ENCODE measurements around the gene FNDC11.
"Not testable (repeated sequence)": the region's sequence is repeated elsewhere in the genome, so short reads cannot be mapped to it uniquely, and the experiment has no call there.

The FNDC11 gene

GRCh38 chr20:63553933-63554290 lies at the start of gene FNDC11:
Gene FNDC11, plus strand, starts transcription at chr20:63554159. Its CDS starts 1,505 bp downstream, at chr20:63555664.
- DNase-seq (ENCODE audit: low read depth in 3 of 3): peak in 1 of 3 experiments; percentile 40

DNA sequence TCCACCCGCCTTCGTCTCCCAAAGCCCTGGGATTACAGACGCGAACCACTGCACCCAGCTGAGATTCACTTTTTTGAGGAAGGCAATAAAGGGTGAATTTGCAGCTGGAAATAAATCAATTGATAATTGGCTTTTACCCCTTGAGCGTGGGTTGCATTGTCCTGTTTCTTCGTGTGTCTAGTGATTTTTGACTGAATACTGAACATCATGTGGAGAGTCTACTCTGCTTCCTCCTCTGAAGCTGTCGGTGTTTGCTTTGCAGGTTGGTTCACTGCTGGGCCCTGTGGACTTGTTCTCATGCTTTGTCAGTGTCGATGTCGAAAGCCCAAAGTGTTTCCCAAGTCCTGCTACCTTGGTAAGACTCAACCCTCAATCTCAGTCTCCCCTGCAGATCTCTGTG lies 49.3 kb upstream of the FNDC11 start:
- no peak for DNase-seq (ENCODE audit: low read depth in 3 of 3)

DNA sequence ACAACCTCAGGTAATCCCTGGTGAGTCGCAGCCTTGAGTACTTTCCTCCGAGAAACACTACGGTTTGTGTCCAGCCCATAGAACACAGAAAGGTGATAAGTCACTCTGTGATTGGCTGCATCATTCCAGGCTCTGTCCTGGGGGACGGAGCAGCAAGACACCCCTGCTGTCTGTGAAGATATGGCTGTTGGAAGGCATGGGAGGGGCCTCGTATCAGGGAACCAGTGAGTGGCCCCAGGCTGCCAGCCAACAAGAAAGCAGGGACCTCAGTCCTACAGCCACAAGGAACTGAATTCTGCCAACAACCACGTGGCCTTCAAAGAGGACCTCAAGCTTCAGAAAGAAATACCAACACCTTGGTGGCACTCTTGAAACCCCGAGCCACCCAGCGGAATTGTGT lies 48.7 kb upstream of the FNDC11 start:
- DNase-seq (ENCODE audit: low read depth in 3 of 3): no peak

DNA sequence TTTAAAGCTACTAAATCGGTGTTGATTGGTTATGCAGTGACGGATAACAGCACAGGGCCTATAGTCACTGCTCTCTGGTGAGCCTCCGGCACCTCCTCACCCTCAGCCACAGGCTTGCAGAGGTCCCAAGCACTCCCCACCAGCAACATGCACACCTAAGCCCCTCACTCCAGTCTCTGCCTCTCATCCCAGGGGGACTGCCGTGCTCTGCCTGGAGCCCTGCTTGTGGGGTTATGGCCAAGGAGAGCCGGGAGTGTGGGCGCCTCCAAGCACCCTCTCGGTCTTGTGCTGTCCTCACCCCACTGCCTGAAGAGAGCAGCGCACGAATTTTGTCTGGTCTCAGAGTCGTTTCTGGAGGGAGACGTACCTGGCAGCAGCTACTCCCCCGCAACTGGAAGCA lies 48.2 kb upstream of the FNDC11 start:
- no peak for DNase-seq (ENCODE audit: low read depth in 3 of 3)

- DNase-seq (ENCODE audit: low read depth in 3 of 3): no peak
Measured at GRCh38 chr20:63507083-63507743, 46.7 kb upstream of the FNDC11 start.

DNA sequence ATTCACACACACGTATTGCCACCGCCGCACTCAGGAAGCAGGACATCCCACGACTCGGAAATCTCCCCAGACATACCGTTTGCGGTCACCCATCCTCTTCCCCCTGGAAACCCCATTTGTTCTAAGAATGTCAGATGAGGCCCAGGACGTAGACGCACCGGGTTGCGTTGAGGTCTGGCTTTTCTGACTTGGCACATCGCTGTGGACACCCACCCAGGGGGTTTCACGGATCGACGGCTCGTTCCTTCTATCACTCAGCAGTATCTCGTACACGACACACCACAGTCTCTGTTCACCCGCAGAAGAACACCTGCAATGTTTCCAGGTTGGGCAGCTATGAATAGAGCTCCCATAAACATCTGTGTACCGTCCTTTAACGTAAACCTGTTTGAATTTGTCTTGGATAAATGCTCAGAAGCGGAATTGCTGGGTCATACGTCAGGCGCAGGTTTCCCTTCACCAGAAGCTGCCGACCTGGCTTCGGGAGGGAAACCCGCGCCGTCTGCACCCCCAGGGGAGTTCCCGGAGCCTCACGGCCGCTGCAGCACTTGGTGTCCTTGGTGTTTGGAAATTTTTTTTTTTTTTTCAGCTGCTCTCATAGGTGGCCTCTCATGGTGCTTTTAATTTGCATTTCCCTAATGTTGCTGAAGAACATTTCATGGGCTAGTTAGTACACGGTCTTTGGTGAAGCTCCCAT lies 45.7 kb upstream of the FNDC11 start:
- no peak for DNase-seq (ENCODE audit: low read depth in 3 of 3)

DNA sequence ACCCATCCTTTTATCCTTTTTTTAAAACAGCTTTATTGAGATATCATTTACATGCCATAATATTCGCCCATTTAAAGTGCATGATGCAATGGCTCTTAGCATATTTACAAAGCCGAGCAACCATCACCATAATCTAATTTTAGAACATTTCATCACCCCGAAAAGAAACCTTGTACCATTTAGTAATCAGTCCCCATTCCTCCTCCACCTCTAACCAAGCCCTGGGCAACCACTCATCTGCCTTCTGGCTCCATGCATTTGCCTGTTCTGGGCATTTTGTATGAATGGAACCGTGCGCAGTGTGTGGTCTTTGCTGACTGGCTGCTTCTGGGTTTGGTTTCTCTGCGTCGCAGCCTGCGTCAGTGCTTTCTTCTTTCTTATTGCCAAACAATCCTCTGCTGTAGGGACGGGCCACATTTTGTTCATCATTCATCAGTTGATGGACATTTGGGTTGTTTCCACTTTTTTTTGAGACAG lies 44.8 kb upstream of the FNDC11 start:
- DNase-seq (ENCODE audit: low read depth in 3 of 3): no peak

GRCh38 chr20:63513207-63513606 lies 40.8 kb upstream of the FNDC11 start:
- DNase-seq (ENCODE audit: low read depth in 3 of 3): no peak

GRCh38 chr20:63514520-63514919 lies 39.4 kb upstream of the FNDC11 start:
- not testable (repeated sequence) for DNase-seq (ENCODE audit: low read depth in 3 of 3)

DNA sequence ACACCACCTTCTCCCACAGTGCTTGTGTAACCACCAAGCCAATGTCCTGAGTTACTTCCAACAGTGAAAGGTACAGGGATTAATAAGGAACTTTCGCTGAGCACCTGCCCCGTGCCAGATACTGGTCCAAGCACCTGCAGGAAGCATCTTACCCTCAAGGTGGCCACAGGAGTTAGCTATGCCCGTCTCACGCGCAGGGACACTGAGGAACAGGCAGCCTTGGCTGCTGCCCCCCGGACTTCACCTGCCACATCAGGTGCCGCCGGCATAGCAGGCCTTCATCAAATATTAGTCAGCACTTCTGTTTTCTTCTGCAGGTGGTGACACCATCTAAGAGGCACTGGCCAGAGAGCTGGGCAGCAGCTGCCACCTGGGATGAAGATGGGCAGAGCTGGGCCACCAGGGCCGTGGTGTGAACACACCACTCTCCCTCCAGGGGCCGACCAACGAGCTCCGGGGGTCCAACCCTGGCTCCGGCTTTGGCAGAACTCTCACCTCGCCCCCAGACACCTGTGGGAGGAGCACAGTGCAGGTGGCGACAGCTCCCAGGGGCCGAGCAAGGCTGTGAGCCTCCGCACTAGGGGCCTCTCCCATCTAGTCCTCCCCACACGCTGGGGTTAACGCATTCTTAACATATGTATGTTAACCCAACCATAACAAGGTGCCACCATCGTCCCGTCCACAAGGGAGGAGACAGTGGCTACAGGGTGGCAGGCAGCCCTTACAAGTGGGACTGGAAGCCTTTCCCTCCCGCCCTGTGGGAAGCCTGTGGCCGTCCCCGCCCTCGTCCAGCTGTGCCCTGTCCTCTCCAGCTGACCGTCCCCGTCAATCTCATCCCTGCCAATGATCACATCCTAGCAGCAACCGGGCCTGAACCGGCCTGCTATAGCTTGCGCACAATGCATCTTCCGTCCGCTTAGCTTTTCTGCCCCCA lies 36.3 kb upstream of the FNDC11 start:
- DNase-seq (ENCODE audit: low read depth in 3 of 3): no peak

DNA sequence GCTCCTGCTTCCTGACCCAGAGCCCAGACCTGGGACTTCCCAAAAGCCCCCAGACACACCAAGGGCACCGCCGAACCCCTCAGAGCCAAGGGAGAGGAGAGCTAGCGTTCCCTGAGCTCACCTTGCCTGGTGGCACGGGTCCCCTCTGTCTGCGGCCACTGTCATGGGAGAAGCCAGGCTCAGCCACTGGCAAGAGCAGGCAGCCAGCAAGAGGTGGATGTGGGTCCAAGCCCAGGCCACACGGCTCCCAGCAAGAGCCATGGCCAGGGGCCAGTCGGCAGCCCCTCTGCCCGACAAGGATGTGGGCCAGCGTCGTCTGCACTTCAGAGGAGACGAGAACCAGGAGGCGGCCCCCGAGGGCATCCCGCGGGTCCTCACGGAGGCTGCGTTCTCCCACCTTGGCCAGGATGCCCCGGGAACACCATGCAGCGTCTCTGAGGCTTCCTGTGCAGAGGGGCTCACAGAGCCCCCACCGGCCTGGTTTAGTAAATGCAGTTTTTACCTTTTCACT lies 35.6 kb upstream of the FNDC11 start:
- no peak for DNase-seq (ENCODE audit: low read depth in 3 of 3)

DNA sequence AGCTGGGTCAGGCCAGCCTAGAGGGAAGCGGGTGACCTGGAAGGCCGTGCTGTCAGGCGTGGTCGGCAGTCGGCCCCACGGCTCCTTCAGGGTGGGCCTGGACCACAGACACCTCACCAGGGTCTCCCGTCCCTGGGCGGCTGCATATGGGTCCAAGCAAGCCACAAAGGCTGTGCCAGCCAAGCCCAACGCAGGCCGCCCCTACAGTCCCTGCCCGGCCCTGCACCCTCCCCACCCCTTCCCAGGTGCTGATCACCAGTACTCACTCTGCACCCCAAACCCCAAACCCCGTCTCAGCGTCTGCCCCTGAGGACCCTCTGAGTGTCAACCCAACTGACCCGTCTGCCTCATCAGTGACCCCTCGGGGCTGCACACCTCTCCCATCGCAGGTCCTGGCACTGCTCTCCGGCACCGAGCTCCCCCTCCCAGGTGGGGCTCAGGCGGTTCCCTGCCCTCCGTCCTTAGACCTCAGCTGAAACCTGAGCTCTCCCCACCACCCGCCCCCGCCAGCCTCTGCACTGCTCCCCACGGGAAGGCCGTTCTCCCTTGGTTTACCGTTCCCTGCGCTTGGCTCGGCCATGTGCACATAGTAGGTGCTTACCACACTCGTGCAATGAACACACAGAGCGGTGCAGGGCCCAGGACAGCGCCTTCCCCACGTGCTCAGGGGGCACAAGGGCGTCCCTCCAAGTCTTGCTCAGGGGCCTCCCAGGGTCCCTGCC lies 34.9 kb upstream of the FNDC11 start:
- DNase-seq (ENCODE audit: low read depth in 3 of 3): no peak

GRCh38 chr20:63519668-63520503 lies 34.1 kb upstream of the FNDC11 start:
- peak in 2 of 3 experiments; percentile 31 to 68 for DNase-seq (ENCODE audit: low read depth in 3 of 3)

- peak; percentile 66 to 76 (median 74) for DNase-seq (ENCODE audit: low read depth in 3 of 3)
Measured at GRCh38 chr20:63520504-63520933, 33.4 kb upstream of the FNDC11 start, which contains the start of gene PPDPF. Gene PPDPF, plus strand, starts transcription at chr20:63520765. Its CDS starts 544 bp downstream, at chr20:63521309.

DNA sequence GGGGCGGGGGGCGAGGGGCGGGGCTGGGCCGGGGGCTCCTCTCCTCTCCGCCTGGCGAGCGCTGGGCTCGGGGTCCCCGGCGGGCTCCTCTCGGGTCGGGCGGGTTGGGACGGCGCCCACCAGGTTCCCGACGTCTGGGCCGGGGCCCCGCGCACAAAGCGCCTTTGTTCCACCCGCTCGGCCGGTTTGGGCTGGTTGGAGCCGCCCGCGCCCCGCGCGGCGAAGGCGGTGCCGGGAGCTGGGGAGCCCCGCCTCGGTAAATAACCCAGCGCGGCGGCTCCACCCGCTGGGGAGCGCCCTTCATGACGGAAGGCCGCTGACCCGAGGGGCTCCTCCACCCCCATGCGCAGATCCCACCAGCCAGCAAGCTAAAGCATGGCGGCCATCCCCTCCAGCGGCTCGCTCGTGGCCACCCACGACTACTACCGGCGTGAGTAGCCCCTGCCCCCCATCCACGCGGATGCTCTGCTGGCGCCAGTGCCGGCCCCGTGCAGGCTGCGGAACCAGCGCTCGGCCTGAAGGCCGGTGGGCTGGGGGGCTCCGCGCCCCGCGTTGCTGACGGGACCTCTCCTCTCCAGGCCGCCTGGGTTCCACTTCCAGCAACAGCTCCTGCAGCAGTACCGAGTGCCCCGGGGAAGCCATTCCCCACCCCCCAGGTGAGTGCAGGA lies 32.9 kb upstream of the FNDC11 start:
- DNase-seq (ENCODE audit: low read depth in 3 of 3): peak; percentile 41 to 63 (median 44)

DNA sequence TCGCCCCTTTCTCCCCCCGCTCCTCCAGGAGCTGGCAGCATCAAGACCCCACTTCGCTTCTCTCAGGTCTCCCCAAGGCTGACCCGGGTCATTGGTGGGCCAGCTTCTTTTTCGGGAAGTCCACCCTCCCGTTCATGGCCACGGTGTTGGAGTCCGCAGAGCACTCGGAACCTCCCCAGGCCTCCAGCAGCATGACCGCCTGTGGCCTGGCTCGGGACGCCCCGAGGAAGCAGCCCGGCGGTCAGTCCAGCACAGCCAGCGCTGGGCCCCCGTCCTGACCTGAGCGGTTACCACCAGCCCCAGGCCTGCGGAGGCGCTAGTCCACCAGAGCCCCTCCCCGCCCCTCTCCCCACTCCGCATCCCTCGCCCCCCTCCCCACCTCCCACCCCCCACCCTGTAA lies 32.4 kb upstream of the FNDC11 start:
- no peak for DNase-seq (ENCODE audit: low read depth in 3 of 3)

DNA sequence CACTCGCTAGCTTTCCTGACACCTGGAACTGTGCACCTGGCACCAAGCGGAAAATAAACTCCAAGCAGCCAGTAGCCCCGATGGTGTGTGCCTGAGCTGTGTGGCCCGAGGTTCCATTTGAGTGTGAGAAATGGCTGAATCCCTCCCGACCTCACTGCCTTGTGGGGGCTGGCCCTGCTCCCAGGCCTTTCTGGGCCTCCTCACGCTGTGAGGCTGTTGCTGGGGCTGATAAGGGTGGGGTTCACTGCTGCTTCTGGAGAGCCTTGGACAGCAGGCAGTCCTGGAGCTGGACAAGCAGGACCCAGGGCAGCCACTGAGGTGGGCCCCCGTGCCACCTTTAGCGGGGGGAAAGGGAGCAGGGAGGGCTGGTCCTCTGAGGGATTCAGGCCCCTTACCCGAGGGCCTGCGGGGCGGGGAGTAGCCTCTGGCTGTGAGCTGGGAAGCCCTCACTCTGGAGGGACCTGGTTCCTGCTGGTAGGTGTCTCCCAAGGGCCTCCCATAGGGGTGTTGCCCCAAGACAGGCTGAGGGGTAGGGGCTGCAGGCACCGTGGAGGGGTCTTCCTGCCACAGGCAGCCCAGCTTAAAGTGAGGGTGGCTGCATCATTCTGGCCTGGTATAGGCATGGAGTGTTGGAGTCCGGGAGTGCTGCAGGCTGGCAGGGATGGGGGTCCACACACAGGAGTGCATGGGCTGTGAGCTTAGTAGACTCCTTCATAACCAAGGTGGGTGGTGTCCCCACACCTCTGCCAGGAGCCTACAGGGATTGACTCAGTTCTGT lies 31.7 kb upstream of the FNDC11 start:
- DNase-seq (ENCODE audit: low read depth in 3 of 3): no peak

DNA sequence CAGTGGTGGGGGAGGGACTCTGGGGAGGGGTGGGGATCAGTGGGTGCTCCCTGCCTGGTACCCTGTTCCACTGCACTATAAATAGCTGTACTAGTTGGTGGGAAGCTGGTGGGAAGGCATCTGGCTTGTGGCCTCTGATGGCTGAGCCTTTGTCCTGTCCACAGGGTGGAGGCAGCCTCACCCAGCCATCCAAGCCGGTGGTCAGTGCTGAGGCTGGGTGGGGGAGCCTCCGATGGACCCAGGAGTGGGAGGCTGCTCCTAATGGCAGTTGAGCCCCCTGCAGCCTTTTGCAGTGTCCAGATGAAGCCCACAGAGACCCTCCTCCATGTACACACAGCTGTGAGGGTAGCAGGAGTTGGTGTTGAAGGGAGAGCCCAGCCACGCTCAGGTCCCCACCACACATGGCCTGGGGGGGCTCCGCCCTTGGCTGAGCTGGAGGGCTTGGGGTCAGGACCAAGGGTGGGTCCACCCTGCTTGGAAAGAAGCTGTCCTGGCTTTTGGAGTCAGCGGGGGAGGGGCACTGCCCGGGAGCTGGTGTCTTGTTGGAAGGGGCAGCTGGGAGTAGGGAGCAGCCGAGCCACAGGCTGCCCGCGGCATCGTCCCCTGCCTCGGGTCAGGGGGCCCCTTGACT lies 30.9 kb upstream of the FNDC11 start:
- DNase-seq (ENCODE audit: low read depth in 3 of 3): no peak

Data from stimulated activated CD4-positive, alpha-beta T cell treated with anti-CD3 and anti-CD28 coated beads, TNF-alpha, amount 100 ng/mL, for 24 hours (primary cell).